ENCODE measurements around the gene FAM32A.

The FAM32A gene

GRCh38 chr19:16233836-16234551 is 48.8 kb downstream of the FAM32A start:
- Histone ChIP-seq H3K4me2 (ENCODE audit: low read depth, low read length, poor library complexity, severe bottlenecking) (no peak overlapping the region), H3K36me3 (ENCODE audit: insufficient read depth, low read length) (peaks cover 31% of the 10 kb centered on the region; the same call in 1 of the 2 replicates), H3K79me2 (ENCODE audit: insufficient read depth, low read length) (no peaks in the 10 kb centered on the region), H2AFZ (ENCODE audit: low read length) (no peak overlapping the region), H3K4me1 (ENCODE audit: insufficient read depth, low read length, poor library complexity, severe bottlenecking) (peaks cover 2% of the 10 kb centered on the region), H3K27me3 (ENCODE audit: insufficient read depth, low read length, poor library complexity, severe bottlenecking) (no peaks in the 10 kb centered on the region), H3K9me2 (replicated peaks; ENCODE audit: low read depth, low read length) (no peaks in the 10 kb centered on the region), H3K9me3 (ENCODE audit: insufficient read depth, low read depth, low read length) (no peaks in the 10 kb centered on the region), H3K9ac (ENCODE audit: low read depth, low read length, poor library complexity, severe bottlenecking) (no peak overlapping the region), H3K4me3 (ENCODE audit: low read length, poor library complexity, severe bottlenecking) (no peak overlapping the region), H3F3A (ENCODE audit: low read depth) (no peaks in the 10 kb centered on the region), H4K20me1 (ENCODE audit: insufficient read depth, low read length, poor library complexity, severe bottlenecking) (no peaks in the 10 kb centered on the region)
- TF ChIP-seq EZH2phosphoT487 (IDR thresholded peaks at IDR 0.05; ENCODE audit: borderline replicate concordance), result no peak

GRCh38 chr19:16234552-16235445 is 49.6 kb downstream of the FAM32A start:
- no peak for TF ChIP-seq EZH2phosphoT487 (IDR thresholded peaks at IDR 0.05; ENCODE audit: borderline replicate concordance)
- no peak for TF ChIP-seq CTCF (conservative IDR thresholded peaks at IDR 0.05; ENCODE audit: low read length)
- no peaks in the 10 kb centered on the region for H3F3A ChIP-seq (ENCODE audit: low read depth)
- H3K79me2 ChIP-seq (ENCODE audit: insufficient read depth, low read length), result no peaks in the 10 kb centered on the region
- H3K4me3 ChIP-seq (ENCODE audit: low read length, poor library complexity, severe bottlenecking), result no peak overlapping the region
- no peaks in the 10 kb centered on the region for H3K9me3 ChIP-seq (ENCODE audit: insufficient read depth, low read depth, low read length)
- H3K4me1 ChIP-seq (ENCODE audit: insufficient read depth, low read length, poor library complexity, severe bottlenecking), result peaks cover 2% of the 10 kb centered on the region
- H3K4me2 ChIP-seq (ENCODE audit: low read depth, low read length, poor library complexity, severe bottlenecking), result no peak overlapping the region
- peaks cover 23% of the 10 kb centered on the region; the same call in 1 of the 2 replicates for H3K36me3 ChIP-seq (ENCODE audit: insufficient read depth, low read length)
- H3K9ac ChIP-seq (ENCODE audit: low read depth, low read length, poor library complexity, severe bottlenecking), result no peak overlapping the region
- no peaks in the 10 kb centered on the region for H3K9me2 ChIP-seq (replicated peaks; ENCODE audit: low read depth, low read length)
- no peaks in the 10 kb centered on the region for H4K20me1 ChIP-seq (ENCODE audit: insufficient read depth, low read length, poor library complexity, severe bottlenecking)
- no peaks in the 10 kb centered on the region for H3K27me3 ChIP-seq (ENCODE audit: insufficient read depth, low read length, poor library complexity, severe bottlenecking)
- H2AFZ ChIP-seq (ENCODE audit: low read length), result no peak overlapping the region

- Histone ChIP-seq H3K9me2 (replicated peaks; ENCODE audit: low read depth, low read length) (no peaks in the 10 kb centered on the region), H3K36me3 (ENCODE audit: insufficient read depth, low read length) (peaks cover 14% of the 10 kb centered on the region; the same call in 1 of the 2 replicates), H3K79me2 (ENCODE audit: insufficient read depth, low read length) (no peaks in the 10 kb centered on the region), H3K9me3 (ENCODE audit: insufficient read depth, low read depth, low read length) (no peaks in the 10 kb centered on the region), H3K27me3 (ENCODE audit: insufficient read depth, low read length, poor library complexity, severe bottlenecking) (no peaks in the 10 kb centered on the region), H4K20me1 (ENCODE audit: insufficient read depth, low read length, poor library complexity, severe bottlenecking) (no peaks in the 10 kb centered on the region), H3K4me3 (ENCODE audit: low read length, poor library complexity, severe bottlenecking) (no peak overlapping the region), H3K4me2 (ENCODE audit: low read depth, low read length, poor library complexity, severe bottlenecking) (no peak overlapping the region), H3K9ac (ENCODE audit: low read depth, low read length, poor library complexity, severe bottlenecking) (no peak overlapping the region), H2AFZ (ENCODE audit: low read length) (no peak overlapping the region), H3K4me1 (ENCODE audit: insufficient read depth, low read length, poor library complexity, severe bottlenecking) (peaks cover 2% of the 10 kb centered on the region), H3F3A (ENCODE audit: low read depth) (no peaks in the 10 kb centered on the region)
- TF ChIP-seq CTCF (conservative IDR thresholded peaks at IDR 0.05; ENCODE audit: low read length) (no peak), EZH2phosphoT487 (IDR thresholded peaks at IDR 0.05; ENCODE audit: borderline replicate concordance) (no peak)
These were observed 50.8 kb downstream of the FAM32A start for GRCh38 chr19:16235811-16236652.
